Gastroesophageal sphincter (tissue), 3 donors: ENCODE results near the gene SPI1.

Experiments
- EP300 ChIP-seq: sonication (generic); formaldehyde crosslinking; IDR thresholded peaks from one replicate; pipeline ENCODE4 v1.6.1; 2017; ENCODE audit warnings: antibody characterized with exemption, mild to moderate bottlenecking
- POLR2A ChIP-seq, 2 donors: fragments of 450-650 bp; IDR thresholded peaks; one replicate each; pipeline ENCODE4 v1.6.1; 2017; ENCODE audit warnings: antibody characterized with exemption in 2 of 2, mild to moderate bottlenecking in 2 of 2, moderate library complexity in 1 of 2
- TF ChIP-seq, protein P1 (sequence below), 4 experiments: fragments of 200-600 bp in 2 of 4; fragments of 450-650 bp in 2 of 4; sonication (generic) in 1 of 4; IDR thresholded peaks; one replicate each; pipeline ENCODE4 v1.5.1; 2017 to 2019; ENCODE audit warnings: antibody characterized with exemption in 4 of 4, mild to moderate bottlenecking in 2 of 4, moderate library complexity in 2 of 4

DNA sequence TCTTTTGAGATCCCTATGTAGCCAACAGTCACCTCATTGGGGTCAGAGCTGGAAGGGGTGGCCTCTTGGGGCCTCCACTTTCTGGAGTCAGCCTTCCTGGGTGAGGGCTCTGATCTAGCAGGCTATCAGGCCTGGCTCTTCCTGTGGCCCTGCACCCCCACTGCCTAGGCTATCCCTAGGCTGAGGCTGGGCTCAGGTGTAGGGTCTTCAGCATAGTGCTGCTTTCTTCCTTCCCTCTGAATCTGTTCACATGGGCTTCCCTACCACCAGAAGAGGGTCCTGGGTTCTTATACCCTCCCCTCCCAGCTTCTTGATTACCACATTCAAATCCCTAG lies 456 bp upstream of the SPI1 start:
- TF ChIP-seq POLR2A (IDR thresholded peaks at IDR 0.05) (no peak), EP300 (no peak)
- TF ChIP-seq, protein P1, sequence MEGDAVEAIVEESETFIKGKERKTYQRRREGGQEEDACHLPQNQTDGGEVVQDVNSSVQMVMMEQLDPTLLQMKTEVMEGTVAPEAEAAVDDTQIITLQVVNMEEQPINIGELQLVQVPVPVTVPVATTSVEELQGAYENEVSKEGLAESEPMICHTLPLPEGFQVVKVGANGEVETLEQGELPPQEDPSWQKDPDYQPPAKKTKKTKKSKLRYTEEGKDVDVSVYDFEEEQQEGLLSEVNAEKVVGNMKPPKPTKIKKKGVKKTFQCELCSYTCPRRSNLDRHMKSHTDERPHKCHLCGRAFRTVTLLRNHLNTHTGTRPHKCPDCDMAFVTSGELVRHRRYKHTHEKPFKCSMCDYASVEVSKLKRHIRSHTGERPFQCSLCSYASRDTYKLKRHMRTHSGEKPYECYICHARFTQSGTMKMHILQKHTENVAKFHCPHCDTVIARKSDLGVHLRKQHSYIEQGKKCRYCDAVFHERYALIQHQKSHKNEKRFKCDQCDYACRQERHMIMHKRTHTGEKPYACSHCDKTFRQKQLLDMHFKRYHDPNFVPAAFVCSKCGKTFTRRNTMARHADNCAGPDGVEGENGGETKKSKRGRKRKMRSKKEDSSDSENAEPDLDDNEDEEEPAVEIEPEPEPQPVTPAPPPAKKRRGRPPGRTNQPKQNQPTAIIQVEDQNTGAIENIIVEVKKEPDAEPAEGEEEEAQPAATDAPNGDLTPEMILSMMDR (IDR thresholded peaks at IDR 0.05), result no peak
